Renal pelvis (tissue), 12 donors: ENCODE results near the gene SAG. TPM values are rescaled to one million over a fixed set of nuclear protein-coding genes. Genes with fewer than 3 reads are reported as not detected.

ENCODE experiments used
- DNase-seq: peaks from one replicate; pipeline ENCODE4 v3.0.0-alpha.2; 2013
- long read RNA-seq, 16 experiments: transcript quantifications; one replicate each; lab custom pipeline, GENCODE V29; 2026
- polyA plus RNA-seq, 3 donors: library from polyadenylated mRNA; unstranded; fragments of 120-200 nt; gene quantifications; one replicate each; pipeline ENCODE4 v1.2.1, GENCODE V29; 2013; ENCODE audit not compliant: insufficient read length in 3 of 3

The SAG gene
- polyA plus RNA-seq = under 1 TPM; 0.07 to 0.18 (median 0.12) TPM
- long read RNA-seq, donor 1 = 0 reads
- long read RNA-seq, donor 2 = 0 reads
- long read RNA-seq, donor 3 = 0 reads
- long read RNA-seq, donor 4 = 0 reads
- long read RNA-seq, donor 5 = 0 reads
- long read RNA-seq, donor 6 = 0 reads
- long read RNA-seq, donor 7 = 0 reads
- long read RNA-seq, donor 8 = 0 reads
- long read RNA-seq, donor 9 = 0 reads
- long read RNA-seq, donor 10 = 0 reads
- long read RNA-seq, donor 11 = 0 reads
- long read RNA-seq, donor 12 = 0 reads
- long read RNA-seq, donor 13 = 0 reads
- long read RNA-seq, donor 14 = 0 reads
- long read RNA-seq, donor 15 = 0 reads
- long read RNA-seq, donor 16 = 0 reads

- no peak for DNase-seq
These were observed at the start of gene SAG for GRCh38 chr2:233307565-233307964. TSS of gene SAG (plus strand) at chr2:233307816. CDS start at chr2:233309190, 1,374 bp downstream.

GRCh38 chr2:233258211-233258610 is 49.4 kb upstream of the SAG start:
- DNase-seq = no peak

GRCh38 chr2:233259730-233260129 is 47.9 kb upstream of the SAG start:
- DNase-seq = no peak

- DNase-seq = no peak
These were observed 47.0 kb upstream of the SAG start for GRCh38 chr2:233260661-233261060.

GRCh38 chr2:233261819-233262555 is 45.6 kb upstream of the SAG start:
- no peak for DNase-seq

GRCh38 chr2:233262562-233262961 is 45.1 kb upstream of the SAG start:
- no peak for DNase-seq

GRCh38 chr2:233263045-233263570 is 44.5 kb upstream of the SAG start:
- DNase-seq = no peak

- no peak for DNase-seq
These were observed 42.9 kb upstream of the SAG start for GRCh38 chr2:233264667-233265066.

- no peak for DNase-seq
These were observed 41.7 kb upstream of the SAG start for GRCh38 chr2:233265899-233266431.

- no peak for DNase-seq
These were observed 41.1 kb upstream of the SAG start for GRCh38 chr2:233266481-233266880.

- no peak for DNase-seq
These were observed 39.9 kb upstream of the SAG start for GRCh38 chr2:233267516-233268245.

- DNase-seq = no peak
These were observed 37.2 kb upstream of the SAG start for GRCh38 chr2:233270366-233270765.

GRCh38 chr2:233270951-233271350 is 36.7 kb upstream of the SAG start:
- DNase-seq = no peak

- DNase-seq = no peak
These were observed 35.9 kb upstream of the SAG start for GRCh38 chr2:233271693-233272092.

GRCh38 chr2:233273120-233273519 is 34.5 kb upstream of the SAG start:
- DNase-seq = no peak

- DNase-seq = no peak
These were observed 32.4 kb upstream of the SAG start for GRCh38 chr2:233275223-233275622.

- DNase-seq = no peak
These were observed 28.7 kb upstream of the SAG start for GRCh38 chr2:233278921-233279320.

GRCh38 chr2:233280114-233280693 is 27.4 kb upstream of the SAG start:
- DNase-seq = no peak

- DNase-seq = no peak
These were observed 26.1 kb upstream of the SAG start for GRCh38 chr2:233281553-233281952.

GRCh38 chr2:233281992-233282603 is 25.5 kb upstream of the SAG start:
- DNase-seq = no peak

- no peak for DNase-seq
These were observed 21.7 kb upstream of the SAG start for GRCh38 chr2:233285921-233286320.
